ENCODE data around the gene SMIM12.
A peak's percentile ranks its signal among the peaks of the same experiment; 100 is the strongest.

Gene SMIM12

DNA sequence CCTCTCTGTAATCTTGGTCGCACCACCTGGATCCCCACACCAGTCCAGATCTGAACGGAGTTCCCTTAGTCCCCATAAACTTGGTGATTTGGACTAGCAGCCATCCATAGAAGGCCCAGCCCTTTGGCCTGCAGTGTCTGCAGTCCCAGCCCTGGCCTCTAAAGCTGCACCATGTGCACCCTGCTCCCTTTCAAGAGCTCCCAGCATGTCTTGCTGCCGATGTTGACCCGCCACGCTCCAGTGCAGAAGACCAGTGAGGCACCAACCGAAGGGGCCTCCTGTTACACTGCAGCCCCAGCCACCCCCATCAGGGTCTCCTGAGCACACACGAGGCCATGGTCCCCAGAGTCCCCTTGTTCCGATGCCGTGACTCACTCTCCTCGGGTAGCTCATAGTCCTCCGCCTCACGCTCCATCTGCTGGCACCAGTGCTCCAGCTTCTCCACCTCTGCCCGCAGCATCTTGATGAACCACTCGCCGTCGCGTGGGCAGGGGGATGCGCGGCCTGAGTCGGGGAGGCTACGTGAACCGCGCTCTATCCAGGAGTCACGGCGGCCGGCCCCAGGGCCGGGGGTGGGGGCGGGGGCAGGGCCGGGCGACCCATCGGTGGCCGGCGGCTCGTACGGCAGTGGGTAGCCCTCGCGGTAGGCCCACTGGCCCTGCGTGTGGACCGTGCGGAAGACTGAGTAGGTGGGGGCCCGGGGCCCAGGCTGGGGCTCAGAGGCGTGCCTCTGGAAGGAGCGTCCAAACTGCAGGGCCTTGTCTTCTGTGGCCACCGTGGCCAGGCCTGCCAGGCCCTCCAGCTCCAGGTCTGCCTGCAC lies 8.9 kb upstream of the SMIM12 start:
- Histone ChIP-seq H3K9ac (ENCODE audit: low read length) (no peak overlapping the region), H3K27ac (ENCODE audit: low read depth, low read length) (no peak overlapping the region), H3K27me3 (ENCODE audit: low read length) (no peaks in the 10 kb centered on the region), H3K36me3 (ENCODE audit: low read length) (no peaks in the 10 kb centered on the region), H3K4me2 (ENCODE audit: low read depth, low read length, poor library complexity, severe bottlenecking) (no peak overlapping the region), H2AFZ (ENCODE audit: low read depth, low read length, severe bottlenecking) (no peak overlapping the region), H4K20me1 (ENCODE audit: low read depth, low read length) (no peaks in the 10 kb centered on the region), H3F3A (ENCODE audit: insufficient read depth) (no peaks in the 10 kb centered on the region), H3K9me2 (replicated peaks; ENCODE audit: insufficient read depth, low read length) (no peaks in the 10 kb centered on the region), H3K4me3 (ENCODE audit: insufficient read depth, low read length, poor library complexity, severe bottlenecking) (no peak overlapping the region), H3K9me3 (ENCODE audit: insufficient read depth, low read length) (no peaks in the 10 kb centered on the region), H3K79me2 (ENCODE audit: insufficient read depth, low read length) (no peaks in the 10 kb centered on the region)
- no peak for TF ChIP-seq EZH2phosphoT487 (conservative IDR thresholded peaks at IDR 0.05; ENCODE audit: low read length)
- TF ChIP-seq, protein P1, sequence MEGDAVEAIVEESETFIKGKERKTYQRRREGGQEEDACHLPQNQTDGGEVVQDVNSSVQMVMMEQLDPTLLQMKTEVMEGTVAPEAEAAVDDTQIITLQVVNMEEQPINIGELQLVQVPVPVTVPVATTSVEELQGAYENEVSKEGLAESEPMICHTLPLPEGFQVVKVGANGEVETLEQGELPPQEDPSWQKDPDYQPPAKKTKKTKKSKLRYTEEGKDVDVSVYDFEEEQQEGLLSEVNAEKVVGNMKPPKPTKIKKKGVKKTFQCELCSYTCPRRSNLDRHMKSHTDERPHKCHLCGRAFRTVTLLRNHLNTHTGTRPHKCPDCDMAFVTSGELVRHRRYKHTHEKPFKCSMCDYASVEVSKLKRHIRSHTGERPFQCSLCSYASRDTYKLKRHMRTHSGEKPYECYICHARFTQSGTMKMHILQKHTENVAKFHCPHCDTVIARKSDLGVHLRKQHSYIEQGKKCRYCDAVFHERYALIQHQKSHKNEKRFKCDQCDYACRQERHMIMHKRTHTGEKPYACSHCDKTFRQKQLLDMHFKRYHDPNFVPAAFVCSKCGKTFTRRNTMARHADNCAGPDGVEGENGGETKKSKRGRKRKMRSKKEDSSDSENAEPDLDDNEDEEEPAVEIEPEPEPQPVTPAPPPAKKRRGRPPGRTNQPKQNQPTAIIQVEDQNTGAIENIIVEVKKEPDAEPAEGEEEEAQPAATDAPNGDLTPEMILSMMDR (IDR thresholded peaks at IDR 0.05; ENCODE audit: insufficient read depth, low read length, poor library complexity, severe bottlenecking) = no peak

DNA sequence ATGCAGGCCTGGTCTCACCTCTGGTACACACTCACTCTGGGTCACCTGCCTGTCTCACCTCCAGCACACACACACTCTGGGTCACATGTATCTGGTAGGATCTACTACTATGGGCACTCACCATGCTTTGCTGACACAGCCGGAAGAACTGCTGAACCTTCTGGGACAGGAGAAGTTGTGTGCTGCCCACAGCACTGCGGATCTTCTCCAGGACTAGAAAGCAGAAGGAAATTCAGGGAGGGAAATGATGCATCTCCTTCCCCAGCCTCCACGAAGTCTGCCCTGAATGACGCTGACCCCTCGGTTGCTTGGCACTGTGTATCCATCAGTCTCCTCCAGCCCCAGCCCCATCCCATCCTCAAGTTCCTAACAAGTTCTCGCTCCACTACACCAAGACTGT lies 7.9 kb upstream of the SMIM12 start:
- H3K27me3 ChIP-seq (ENCODE audit: low read length) = no peaks in the 10 kb centered on the region

DNA sequence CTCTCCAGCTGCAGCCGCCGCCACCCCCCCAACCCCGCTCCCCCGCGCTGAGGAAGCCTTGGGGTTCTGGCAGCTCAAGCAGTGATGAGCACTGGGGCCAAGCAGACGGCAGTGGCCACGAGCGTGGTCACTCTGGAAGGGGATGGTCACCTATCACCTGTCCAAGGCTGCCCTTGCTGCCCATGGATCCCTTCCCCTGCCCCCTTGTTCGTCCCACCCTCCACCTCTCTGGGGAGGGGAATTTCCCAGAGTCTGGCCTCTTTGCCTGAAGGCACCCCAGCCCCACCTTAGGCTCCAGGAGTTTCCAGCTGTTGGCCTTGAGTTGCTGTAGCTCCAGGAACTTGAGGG lies 7.2 kb upstream of the SMIM12 start:
- no peaks in the 10 kb centered on the region for H4K20me1 ChIP-seq (ENCODE audit: low read depth, low read length)
- H3K27ac ChIP-seq (ENCODE audit: low read depth, low read length) = no peak overlapping the region
- no peak for TF ChIP-seq EZH2phosphoT487 (conservative IDR thresholded peaks at IDR 0.05; ENCODE audit: low read length)
- TF ChIP-seq, protein P1 (IDR thresholded peaks at IDR 0.05; ENCODE audit: insufficient read depth, low read length, poor library complexity, severe bottlenecking) = no peak
- no peaks in the 10 kb centered on the region for H3K9me2 ChIP-seq (replicated peaks; ENCODE audit: insufficient read depth, low read length)
- H3K27me3 ChIP-seq (ENCODE audit: low read length) = no peaks in the 10 kb centered on the region
- no peak overlapping the region for H3K4me3 ChIP-seq (ENCODE audit: insufficient read depth, low read length, poor library complexity, severe bottlenecking)
- peak overlapping the region; percentile 68 for H3K9ac ChIP-seq (ENCODE audit: low read length)
- peak overlapping the region; percentile 68 for H3K4me2 ChIP-seq (ENCODE audit: low read depth, low read length, poor library complexity, severe bottlenecking)
- no peaks in the 10 kb centered on the region for H3K9me3 ChIP-seq (ENCODE audit: insufficient read depth, low read length)
- H3K79me2 ChIP-seq (ENCODE audit: insufficient read depth, low read length) = no peaks in the 10 kb centered on the region
- peak overlapping the region; percentile 95 for H2AFZ ChIP-seq (ENCODE audit: low read depth, low read length, severe bottlenecking)
- no peaks in the 10 kb centered on the region for H3F3A ChIP-seq (ENCODE audit: insufficient read depth)
- H3K36me3 ChIP-seq (ENCODE audit: low read length) = no peaks in the 10 kb centered on the region

More for the DNA sequence above, 7.9 kb upstream of the SMIM12 start:
- Histone ChIP-seq H4K20me1 (ENCODE audit: low read depth, low read length) (no peaks in the 10 kb centered on the region), H2AFZ (ENCODE audit: low read depth, low read length, severe bottlenecking) (no peak overlapping the region), H3K9me3 (ENCODE audit: insufficient read depth, low read length) (no peaks in the 10 kb centered on the region), H3K4me2 (ENCODE audit: low read depth, low read length, poor library complexity, severe bottlenecking) (no peak overlapping the region), H3F3A (ENCODE audit: insufficient read depth) (no peaks in the 10 kb centered on the region), H3K79me2 (ENCODE audit: insufficient read depth, low read length) (no peaks in the 10 kb centered on the region), H3K9ac (ENCODE audit: low read length) (no peak overlapping the region), H3K36me3 (ENCODE audit: low read length) (no peaks in the 10 kb centered on the region), H3K9me2 (replicated peaks; ENCODE audit: insufficient read depth, low read length) (no peaks in the 10 kb centered on the region), H3K27ac (ENCODE audit: low read depth, low read length) (no peak overlapping the region), H3K4me3 (ENCODE audit: insufficient read depth, low read length, poor library complexity, severe bottlenecking) (no peak overlapping the region)
- TF ChIP-seq, protein P1 (IDR thresholded peaks at IDR 0.05; ENCODE audit: insufficient read depth, low read length, poor library complexity, severe bottlenecking) = no peak
- TF ChIP-seq EZH2phosphoT487 (conservative IDR thresholded peaks at IDR 0.05; ENCODE audit: low read length) = no peak
